Right ventricle myocardium superior (tissue), 1 donor: Measurements from ENCODE around the gene TAF6L. TPM values are rescaled to one million over a fixed set of nuclear protein-coding genes. Genes with fewer than 3 reads are reported as not detected.
"Not testable (repeated sequence)": the region's sequence is repeated elsewhere in the genome, so short reads cannot be mapped to it uniquely, and the experiment has no call there.

ENCODE experiments used
- ATAC-seq: fragments of 200-7000 bp; cut with Tn5 transposase; one replicate; pipeline ENCODE4 v1.9.1; 2020; ENCODE audit warnings: mild to moderate bottlenecking; ENCODE audit not compliant: poor library complexity
- DNase-seq: peaks from one replicate; pipeline ENCODE4 v3.0.0-alpha.2; 2020
- intact Hi-C: fragments of 100-400 bp; cut with DNase I; formaldehyde crosslinking; loops from one replicate; pipeline ENCODE4 v1.11.2; 2022
- total RNA-seq: library from RNA; stranded (reverse); fragmentation: NEBNext Ultra II Directional; extraction: Animal tissue kit (Norgen Biotek cat#: 25700); gene quantifications from one replicate; pipeline ENCODE4 v1.2.1, GENCODE V29; 2021
- donor health status: DM: no; HTN: yes; CAD: no; lungs with severe emphysema.

TAF6L gene
- total RNA-seq, 1 donor from 2014 or later = 9.2 TPM

- ATAC-seq = no peak
- peak; percentile 42 for DNase-seq
- intact Hi-C loops = no loop called here
These were observed 18.0 kb upstream of the TAF6L start for GRCh38 chr11:62752994-62753735.

GRCh38 chr11:62753736-62754603 lies 17.2 kb upstream of the TAF6L start, which contains the start of gene ZBTB3:
Gene ZBTB3, minus strand, starts transcription at chr11:62754160. Its CDS starts 496 bp downstream, at chr11:62753664.
- intact Hi-C loops = no loop called here
- ATAC-seq = peak; percentile 97
- peak; percentile 97 for DNase-seq

- intact Hi-C loops = no loop called here
- ATAC-seq (no peak), DNase-seq (peak; percentile 6)
These were observed 16.0 kb upstream of the TAF6L start for GRCh38 chr11:62755086-62755615.

GRCh38 chr11:62757846-62758788 lies 13.1 kb upstream of the TAF6L start:
- DNase-seq (no peak), ATAC-seq (no peak)
- intact Hi-C loops = no loop called here

- intact Hi-C loops, ATAC-seq: not testable (repeated sequence)
- DNase-seq = peak; percentile 41
These were observed 10.3 kb upstream of the TAF6L start for GRCh38 chr11:62760867-62761227.

GRCh38 chr11:62770778-62771143 lies 435 bp upstream of the TAF6L start:
- intact Hi-C loops = no loop called here
- DNase-seq (no peak), ATAC-seq (peak; percentile 22)

GRCh38 chr11:62774407-62774806 lies 3.2 kb downstream of the TAF6L start:
- DNase-seq (no peak), ATAC-seq (no peak)
- intact Hi-C loops = no loop called here

GRCh38 chr11:62775646-62776045 lies 4.5 kb downstream of the TAF6L start:
- DNase-seq (no peak), ATAC-seq (no peak)
- intact Hi-C loops = no loop called here

- no peak for ATAC-seq
- no peak for DNase-seq
- intact Hi-C loops = no loop called here
These were observed 6.2 kb downstream of the TAF6L start for GRCh38 chr11:62777389-62777788.

GRCh38 chr11:62778441-62778840 lies 7.2 kb downstream of the TAF6L start:
- no peak for DNase-seq

GRCh38 chr11:62782753-62783152 lies 11.6 kb downstream of the TAF6L start:
- intact Hi-C loops = no loop called here
- no peak for DNase-seq
- ATAC-seq = no peak

More at GRCh38 chr11:62778441-62778840, 7.2 kb downstream of the TAF6L start:
- intact Hi-C loops = no loop called here
- ATAC-seq = no peak

GRCh38 chr11:62786318-62787004 lies 15.3 kb downstream of the TAF6L start:
- intact Hi-C loops = loop anchor here (1.0 kb wide), 1 partner anchor 76 kb away; no protein-coding TSS in a partner anchor
- DNase-seq (peak; percentile 93), ATAC-seq (peak; percentile 88)

- intact Hi-C loops = no loop called here
- peak; percentile 87 for ATAC-seq
- DNase-seq = peak; percentile 98
These were observed 16.0 kb downstream of the TAF6L start, which contains the start of gene TMEM179B for GRCh38 chr11:62787005-62787759. Gene TMEM179B, plus strand, starts transcription at chr11:62787402. Its CDS starts 30 bp downstream, at chr11:62787432.

GRCh38 chr11:62788991-62789390 lies 17.8 kb downstream of the TAF6L start:
- ATAC-seq (no peak), DNase-seq (no peak)
- intact Hi-C loops = no loop called here

GRCh38 chr11:62789576-62789975 lies 18.4 kb downstream of the TAF6L start:
- intact Hi-C loops = no loop called here
- ATAC-seq = no peak
- DNase-seq = no peak

- intact Hi-C loops = no loop called here
- ATAC-seq (peak; percentile 89), DNase-seq (peak; percentile 94)
These were observed 20.5 kb downstream of the TAF6L start, which contains the start of gene TMEM223 for GRCh38 chr11:62791501-62792201. Gene TMEM223, minus strand, starts transcription at chr11:62792006. Its CDS starts 12 bp downstream, at chr11:62791994.
